GM18870 (cell line): ENCODE measurements around the gene ZNRF2.
"Not testable (repeated sequence)": the region's sequence is repeated elsewhere in the genome, so short reads cannot be mapped to it uniquely, and the experiment has no call there.

Experiments
- ATAC-seq: cut with Tn5 transposase; IDR thresholded peaks from one replicate; pipeline ENCODE4 v1.9.1; 2021; ENCODE audit warnings: moderate library complexity; ENCODE audit not compliant: unreplicated experiment

The ZNRF2 gene

DNA sequence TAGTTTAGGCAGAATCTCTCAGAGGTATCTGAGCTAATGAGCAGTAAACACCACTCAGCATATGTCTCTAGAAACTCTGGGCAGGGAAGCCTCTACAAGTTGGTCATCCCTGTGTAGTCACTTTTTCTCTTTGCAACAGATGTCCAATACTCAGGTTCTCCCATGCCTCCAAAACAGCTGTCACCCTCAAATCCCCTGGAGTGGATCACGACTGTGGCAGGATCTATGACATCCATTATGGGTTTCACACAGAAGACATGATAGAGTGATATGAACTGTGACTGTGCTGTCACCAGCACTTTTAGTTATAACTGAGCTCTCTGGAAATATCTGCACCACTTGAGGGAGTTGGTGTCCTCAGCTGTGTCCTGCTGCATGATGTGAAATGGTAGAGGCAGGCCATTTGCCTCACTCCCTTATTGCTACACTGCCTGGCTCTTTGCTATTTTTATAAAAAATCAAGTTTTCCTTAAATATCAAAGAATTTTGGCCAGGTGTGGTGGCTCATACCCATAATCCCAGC is 24.1 kb upstream of the ZNRF2 start:
- no peak for ATAC-seq

DNA sequence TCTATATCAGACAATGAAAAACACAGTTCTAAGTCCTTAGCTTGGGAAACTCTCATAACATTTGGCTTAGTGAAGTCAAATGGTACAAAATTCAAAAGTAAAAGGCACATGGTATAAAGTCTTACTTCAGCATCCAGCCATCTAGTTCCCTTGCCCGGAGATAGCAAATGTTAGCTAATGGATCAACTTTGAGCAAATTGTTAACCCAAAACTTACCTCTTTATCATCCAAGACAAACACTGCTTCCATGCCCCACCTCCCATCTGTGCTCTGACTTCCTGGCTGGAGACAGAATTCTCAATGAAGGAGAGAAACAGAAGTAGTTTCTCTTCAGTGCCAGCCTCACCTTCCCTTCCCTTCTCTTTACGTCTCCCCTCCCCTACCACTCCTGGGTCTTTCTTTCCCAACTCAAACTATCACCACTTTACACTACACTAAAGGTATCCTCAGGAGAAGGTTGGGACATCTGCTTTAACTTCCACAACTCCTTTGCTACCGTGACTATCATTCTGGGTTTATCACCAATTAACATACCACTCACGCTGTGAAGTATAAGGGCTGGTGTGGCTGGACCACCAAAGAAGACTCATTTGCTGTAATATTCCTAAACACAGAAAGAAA is 21.2 kb upstream of the ZNRF2 start:
- ATAC-seq: no peak

DNA sequence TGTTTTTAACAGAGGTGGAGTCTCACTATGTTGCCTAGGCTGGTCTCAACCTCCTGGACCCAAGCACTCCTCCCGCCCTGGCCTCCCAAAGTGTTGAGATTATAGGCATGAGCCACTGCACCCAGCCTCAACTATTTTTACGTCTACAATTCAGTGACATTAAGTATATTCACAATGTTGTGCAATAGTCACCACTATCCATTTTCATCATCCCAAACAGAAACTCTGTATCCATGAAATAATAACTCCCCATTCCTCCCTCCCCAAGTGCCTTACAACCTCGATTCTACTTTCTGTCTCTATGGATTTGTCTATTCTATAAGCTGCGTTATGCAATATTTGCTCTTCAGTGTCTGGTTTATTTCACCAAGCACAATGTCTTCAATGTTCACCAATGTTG is 20.3 kb upstream of the ZNRF2 start:
- no peak for ATAC-seq

DNA sequence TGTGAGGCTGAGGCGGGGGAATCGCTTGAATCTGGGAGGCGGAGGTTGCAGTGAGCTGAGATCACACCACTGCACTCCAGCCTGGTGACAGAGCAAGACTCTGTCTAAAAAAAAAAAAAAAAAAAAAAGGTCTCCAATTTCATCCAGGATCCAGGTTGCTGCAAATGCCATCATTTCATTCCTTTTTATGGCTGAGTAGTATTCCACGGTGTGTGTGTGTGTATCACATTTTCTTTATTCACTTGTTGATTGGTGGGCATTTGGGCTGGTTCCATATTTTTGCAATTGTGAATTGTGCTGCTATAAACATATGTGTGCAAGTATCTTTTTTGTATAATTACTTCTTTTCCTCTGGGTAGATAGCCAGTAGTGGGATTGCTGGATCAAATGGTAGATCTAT is 19.2 kb upstream of the ZNRF2 start:
- ATAC-seq: not testable (repeated sequence)

DNA sequence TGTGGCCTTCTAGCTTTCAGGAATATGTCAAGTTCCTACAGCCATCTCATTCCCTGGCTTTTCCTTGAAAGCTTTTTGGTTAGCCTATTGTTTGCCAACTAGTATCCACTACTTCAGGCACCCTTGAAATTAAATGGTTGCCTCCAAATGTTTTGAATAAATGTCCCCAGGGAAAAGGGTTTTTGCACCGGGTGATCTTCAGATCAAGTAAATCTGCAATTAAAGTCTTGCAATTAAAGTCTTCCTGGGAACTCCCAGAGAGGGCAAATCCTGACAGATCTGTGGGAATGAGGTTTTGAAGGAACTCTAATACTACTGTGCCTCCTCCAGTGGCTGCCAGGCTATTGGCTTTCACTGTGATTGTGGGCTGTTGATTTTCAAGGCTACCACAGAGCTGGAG is 17.7 kb upstream of the ZNRF2 start:
- no peak for ATAC-seq

DNA sequence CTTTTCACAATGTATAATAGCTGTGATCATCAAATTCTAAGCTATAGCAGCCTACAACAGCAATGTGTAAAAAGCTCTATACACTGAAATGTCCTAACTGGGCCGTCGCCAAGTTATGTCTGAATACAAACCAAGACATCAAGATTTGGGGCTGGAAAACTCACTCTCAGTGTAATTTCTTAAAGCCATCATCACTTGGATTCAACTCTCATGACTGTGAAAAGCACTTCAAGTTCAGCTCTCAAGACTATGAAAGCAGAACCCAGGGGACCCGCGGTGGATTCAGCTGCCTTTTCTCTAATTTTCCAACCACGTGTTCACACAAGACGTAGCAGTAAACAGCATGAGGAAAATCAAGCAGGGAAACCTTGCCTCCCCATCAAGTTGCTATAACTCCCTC is 15.8 kb upstream of the ZNRF2 start:
- no peak for ATAC-seq

DNA sequence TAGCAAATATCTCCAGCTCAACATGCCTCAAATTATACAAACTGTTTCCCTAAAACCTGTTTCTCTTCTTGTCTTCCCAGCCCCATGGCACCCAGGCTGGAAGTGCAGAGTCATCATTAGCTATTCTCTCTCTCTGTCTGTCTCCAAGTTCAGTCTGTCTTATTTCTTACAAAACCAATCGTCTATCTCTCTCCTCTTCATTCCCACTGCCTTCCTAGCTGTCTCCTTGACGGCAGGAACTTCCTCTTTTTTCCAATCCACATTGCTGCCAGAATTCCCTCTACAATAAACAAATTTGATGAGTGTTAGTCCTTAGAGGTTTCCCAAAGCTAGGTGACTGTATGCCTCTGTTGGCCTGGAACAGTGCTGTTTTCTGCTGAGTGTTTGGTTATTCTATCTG is 14.9 kb upstream of the ZNRF2 start:
- ATAC-seq: no peak

DNA sequence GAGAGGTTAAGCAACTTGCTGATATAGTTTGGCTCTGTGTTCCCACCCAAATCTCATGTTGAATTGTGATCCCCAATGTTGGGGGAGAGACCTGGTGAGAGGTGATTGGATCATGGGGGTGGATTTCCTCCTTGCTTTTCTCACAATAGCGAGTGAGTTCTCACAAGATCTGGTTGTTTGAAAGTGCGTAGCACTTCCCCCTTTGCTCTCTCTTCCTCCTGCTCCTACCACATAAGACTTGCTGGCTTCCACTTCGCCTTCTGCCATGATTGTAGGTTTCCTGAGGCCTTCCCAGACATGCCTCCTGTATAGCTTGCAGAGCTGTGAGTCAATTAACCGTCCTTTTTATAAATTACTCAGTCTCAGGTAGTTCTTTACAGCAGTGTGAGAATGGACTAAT is 13.5 kb upstream of the ZNRF2 start:
- ATAC-seq: no peak

DNA sequence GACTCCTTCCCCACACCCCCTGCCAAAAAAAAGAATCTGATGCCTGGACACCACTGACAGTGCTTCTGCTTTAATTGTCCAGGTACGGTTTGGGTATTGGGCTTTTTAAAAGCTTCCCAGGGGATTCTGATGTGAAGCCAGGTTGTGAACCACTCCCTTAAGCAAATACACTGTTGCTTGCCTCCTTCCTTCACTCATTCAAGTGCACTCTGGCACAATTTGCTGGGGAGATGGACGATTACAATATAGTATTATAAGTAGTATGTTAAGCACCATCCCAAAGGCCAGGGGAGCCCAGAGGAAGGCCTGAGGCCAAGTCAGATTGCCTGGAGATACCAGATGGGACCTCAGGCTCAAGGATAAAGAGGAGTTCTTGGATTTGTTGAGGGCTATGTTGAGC is 12.3 kb upstream of the ZNRF2 start:
- ATAC-seq: no peak

DNA sequence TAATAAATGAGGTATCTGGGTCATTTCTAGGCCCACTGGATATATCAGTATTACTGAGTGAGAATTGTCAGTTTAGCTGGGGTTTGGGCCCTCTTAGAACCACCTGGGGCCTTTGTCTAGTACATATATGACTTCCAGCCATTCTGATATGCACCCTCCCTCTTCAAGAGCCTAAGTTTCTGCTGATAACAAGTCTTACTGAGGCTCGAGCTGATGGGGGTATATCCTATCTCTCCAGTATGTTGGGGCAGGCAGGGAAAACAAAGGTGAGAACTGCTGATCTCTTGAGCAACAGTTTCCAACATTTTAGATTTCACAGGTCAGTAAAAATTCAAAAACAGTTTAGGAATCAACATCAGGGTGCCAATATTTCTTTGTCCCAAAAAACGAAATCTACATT is 10.8 kb upstream of the ZNRF2 start:
- ATAC-seq: no peak

DNA sequence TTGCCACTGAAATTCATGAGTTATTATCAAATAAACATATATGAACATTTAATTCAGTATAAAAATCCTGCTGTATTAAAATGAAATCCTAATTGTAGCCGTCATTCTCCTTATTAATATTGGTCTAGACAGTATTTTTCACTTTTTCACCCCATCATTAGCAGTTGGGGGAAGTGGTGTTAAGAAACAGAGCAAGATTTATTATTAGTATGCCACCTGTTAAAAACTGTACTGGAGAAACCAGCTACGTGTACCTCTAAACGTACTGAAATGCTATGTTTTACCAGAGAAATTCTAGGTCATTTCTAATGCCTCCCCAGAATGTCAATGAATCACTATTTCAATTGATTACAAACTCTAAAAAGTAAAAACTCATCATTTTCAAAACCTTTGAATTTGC is 9.8 kb upstream of the ZNRF2 start:
- ATAC-seq: no peak

DNA sequence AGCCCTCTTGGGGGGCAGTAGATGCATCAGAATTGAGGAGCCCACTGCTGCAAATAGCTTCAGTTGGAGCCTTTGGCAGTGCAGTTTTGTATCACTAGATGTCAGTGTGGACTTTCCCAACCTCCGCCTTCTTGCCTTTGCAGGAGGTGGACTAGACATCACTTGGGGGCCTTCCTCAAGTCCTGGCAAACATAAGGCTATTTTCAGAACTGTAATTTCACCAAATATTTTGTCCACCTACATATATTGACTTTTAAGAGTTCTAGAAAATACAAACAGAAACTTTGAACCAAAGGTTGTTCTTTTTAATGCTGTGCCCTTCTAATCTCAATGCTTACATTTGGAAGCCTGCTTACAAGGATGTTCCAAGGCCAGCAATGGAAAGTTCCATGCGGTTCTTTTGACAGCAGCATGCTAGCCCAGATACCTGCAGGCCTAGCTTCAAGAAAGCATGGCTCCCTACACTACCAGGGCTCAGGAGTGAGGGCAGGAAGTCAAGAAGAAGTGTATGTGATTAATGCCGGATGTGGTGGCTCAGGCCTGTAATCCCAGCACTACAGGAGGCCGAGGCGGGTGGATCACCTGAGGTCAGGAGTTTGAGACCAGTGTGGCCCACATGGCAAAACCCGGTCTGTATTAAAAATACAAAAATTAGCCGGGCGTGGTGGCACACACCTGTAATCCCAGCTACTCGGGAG is 8.0 kb upstream of the ZNRF2 start:
- no peak for ATAC-seq

DNA sequence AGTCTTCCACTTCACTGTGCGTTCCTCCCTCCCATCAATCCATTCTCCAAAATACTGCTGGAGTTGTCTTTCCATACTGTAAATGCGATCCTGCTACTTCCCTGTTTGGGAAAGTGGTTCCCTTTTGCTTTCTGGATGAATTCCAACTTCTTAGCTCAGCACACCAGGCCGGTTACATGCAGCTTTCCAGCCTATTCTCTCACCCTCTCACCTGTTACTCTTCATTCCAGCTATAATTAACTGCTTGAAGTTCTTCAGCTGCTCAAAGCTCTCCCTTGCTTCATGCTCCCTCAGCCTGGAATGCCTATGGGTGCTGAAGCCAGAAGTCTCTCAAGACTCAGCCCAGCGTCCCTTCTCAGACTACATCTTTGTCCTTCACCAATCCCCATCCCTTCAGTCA is 6.0 kb upstream of the ZNRF2 start:
- no peak for ATAC-seq

DNA sequence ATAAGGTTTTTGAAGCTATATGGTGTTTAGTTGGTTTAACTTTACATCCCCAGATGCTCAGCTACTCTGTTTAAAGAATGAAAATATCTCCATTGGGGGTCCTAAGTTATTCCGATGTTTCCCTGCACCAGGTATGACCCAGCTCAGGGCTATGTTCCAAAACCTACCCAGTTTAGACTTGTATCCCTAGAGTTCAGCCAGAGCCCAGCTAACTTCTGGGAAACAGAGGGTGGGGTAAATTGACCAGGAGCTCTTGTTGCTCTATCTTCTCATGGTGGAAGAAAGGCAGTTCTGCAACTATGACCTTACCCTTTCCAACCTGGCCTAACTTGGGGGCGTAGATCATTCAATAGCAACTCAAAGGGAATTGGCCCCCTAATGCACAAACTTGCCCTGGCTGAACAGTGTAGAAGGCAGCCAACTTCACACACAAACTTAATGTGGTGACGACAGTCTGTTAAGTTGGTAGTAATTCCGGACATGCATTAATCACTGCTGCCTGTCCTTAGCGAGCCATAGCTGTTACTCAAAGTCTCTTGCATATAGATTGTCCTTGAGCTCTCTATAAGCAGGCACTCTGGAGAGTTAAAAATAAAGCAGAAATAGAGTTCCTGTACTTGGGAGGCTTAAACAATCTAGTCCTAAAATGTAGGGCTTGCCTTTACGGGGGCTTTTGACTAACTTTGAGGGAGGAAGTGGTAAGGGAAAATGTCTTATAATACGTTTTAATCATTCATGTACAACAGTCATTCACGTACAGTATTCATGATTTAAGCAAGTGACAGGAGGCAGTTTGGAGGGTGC is 5.3 kb upstream of the ZNRF2 start:
- no peak for ATAC-seq

DNA sequence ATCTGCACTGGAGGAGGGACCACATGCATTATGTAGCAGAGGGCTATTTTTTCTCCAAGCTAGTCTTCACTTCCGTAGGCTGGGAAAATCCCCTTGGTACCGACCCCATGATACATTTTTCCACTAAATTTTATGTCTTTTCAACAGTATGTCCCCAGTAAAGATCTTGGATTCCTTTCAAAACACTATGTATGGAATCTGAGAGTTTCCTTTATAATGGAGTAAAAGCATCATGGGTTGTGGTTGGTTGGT is 4.8 kb upstream of the ZNRF2 start:
- ATAC-seq: no peak

DNA sequence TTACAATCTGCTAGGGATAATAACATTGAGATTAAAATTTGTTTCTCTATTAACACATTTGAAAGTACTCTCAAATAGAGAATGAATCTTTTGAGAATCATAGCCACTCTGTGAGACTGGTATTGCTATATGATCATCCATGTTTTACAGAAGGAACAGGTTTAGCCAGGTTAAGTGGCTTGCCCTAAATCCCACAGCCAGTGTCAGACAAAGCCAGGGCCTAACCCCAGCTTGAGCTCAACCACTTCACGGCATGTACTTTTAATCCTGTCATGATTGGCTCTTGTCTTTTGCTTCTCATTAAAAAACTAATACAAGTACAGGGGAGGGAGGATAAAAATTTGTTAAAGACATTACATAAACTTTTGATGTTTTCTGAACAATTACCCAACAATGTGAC is 3.8 kb upstream of the ZNRF2 start:
- ATAC-seq: no peak

DNA sequence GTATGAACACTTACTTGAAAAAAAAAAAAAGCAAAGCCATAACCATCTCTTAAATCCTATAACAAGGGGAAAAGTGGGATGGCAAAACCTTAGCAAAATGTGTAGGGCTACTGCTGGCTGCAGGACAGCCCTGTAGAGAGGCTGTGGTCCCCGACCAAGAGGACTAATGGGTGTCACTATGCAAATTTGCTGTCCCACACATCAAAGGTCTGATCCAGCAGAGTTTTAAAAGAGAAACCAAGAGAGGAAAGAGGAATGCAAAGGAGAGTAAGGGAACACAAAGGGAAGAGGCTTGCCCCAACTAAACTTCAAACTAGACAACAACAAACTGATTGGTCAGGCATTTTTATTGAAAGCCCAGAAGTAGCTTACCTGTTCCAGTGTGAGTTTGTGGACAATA is 3.1 kb upstream of the ZNRF2 start:
- no peak for ATAC-seq

DNA sequence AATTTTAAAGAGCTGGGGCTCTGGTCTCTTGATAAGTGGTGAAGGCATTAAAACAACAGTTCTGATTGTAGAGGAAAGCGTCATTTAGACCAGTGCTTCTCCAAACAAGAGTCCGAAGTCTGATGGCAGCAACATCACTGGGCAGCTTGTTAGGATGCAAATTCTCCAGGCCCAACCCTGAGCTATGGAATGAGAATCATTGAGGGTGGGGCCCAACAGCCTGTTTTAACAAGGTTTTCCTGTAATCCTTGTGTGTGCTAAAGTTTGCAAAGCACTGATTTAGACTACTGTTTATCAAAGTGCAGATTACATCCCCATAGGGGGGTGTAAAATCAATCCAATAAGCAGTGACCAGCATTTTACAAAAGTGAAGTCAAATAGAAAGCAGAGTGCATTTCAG is 2.6 kb upstream of the ZNRF2 start:
- ATAC-seq: no peak

DNA sequence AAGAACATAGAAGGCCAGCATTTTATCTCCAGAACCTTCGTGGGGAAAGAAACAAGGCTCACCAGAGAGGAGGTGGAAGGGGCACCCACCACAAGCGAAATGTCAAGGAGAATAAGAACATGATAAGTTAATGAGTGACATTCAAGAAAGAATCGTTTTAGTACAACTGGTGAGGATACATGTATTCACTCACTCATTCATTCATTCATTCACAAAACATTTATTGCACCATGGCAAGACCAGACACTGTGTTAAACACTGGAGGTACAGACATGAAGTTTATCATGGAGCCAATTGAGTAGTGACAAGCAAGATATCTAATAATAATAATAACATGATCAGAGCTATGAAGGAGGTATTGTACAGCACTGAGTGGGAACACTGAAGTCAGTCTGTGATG is 1.7 kb upstream of the ZNRF2 start:
- ATAC-seq: no peak

DNA sequence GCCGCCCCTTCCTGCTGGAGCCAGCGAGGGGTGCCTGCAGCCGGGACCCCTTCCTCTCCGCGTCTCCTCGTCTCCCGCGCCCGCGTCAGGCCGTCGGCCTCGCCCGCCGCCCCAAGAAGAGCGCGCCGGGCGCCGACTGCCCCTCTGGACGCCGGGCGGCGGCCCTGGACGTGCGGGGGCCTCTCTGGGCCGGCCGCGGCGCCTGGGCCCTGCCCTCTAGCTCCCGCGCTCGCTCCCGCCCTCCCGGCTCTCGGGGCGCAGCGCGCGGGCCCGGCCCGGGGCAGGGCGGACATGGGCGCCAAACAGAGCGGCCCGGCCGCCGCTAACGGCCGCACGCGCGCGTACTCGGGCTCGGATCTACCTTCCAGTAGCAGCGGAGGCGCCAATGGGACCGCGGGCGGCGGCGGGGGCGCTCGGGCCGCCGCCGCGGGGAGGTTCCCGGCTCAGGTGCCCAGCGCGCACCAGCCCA is 704 bp downstream of the ZNRF2 start:
- ATAC-seq: no peak

DNA sequence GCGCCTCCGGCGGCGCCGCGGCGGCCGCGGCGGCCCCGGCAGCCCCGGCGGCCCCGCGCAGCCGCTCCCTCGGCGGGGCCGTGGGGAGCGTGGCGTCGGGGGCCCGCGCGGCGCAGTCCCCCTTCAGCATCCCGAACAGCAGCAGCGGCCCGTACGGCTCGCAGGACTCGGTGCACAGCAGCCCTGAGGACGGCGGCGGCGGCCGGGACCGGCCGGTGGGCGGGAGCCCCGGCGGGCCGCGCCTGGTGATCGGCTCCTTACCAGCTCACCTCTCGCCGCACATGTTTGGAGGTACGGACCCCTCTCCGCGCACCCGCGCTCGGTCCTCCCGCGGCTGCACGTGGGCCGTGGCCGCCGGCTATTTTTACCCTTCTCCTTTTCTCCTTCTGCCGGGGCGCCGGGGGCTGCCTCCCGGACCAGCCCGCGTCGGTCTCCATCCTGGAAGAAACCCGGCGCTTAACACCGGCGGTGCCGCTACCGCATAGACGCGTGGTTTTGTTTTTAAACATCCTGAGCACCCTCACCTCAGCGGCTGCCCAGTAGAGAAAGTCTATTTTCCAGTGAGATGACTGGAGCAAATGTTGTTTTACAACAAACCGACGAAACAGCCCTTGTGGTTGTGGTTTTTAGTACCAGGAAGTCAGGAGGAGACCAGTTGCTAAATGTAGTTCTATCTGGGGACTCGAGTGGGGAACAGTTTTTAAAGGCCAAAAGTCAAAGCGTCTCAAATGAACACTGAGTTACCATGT is 1.3 kb downstream of the ZNRF2 start:
- no peak for ATAC-seq

DNA sequence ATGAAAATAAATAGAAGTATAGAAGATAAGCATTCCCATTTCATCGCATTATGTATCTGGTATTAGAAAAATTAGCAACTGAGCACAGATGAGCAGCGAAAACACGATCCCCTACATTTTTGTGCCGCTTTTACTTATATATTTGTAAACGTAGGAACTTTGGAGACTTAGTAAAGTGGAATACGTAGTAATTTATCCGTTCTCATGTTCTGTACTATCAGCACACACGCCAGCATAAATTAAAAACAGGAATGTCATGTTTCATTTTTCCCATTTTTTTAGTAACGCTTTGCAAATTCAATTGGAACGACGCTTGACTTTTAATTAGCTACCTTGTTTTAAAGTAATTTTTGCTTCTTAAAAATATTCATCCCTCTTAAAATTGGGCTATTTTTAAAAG is 2.4 kb downstream of the ZNRF2 start:
- no peak for ATAC-seq
